Sigmoid colon (tissue), 4 donors: ENCODE data around the gene XPR1.

Experiments
- POLR2A ChIP-seq, 2 donors: fragments of 450-650 bp; IDR thresholded peaks; one replicate each; pipeline ENCODE4 v1.6.1; 2016; ENCODE audit warnings: antibody characterized with exemption in 2 of 2, mild to moderate bottlenecking in 2 of 2, moderate library complexity in 2 of 2
- POLR2AphosphoS5 ChIP-seq, 4 donors: sonication (generic); formaldehyde crosslinking; IDR thresholded peaks; one replicate each; pipeline ENCODE4 v1.6.1; 2017; ENCODE audit warnings: antibody characterized with exemption in 4 of 4
- TF ChIP-seq, protein P1 (sequence below), 4 experiments: fragments of 450-650 bp in 3 of 4; fragments of 200-600 bp in 1 of 4; IDR thresholded peaks; one replicate each; pipeline ENCODE4 v1.5.1; 2016 to 2019; ENCODE audit warnings: antibody characterized with exemption in 4 of 4, mild to moderate bottlenecking in 3 of 4, moderate library complexity in 2 of 4

DNA sequence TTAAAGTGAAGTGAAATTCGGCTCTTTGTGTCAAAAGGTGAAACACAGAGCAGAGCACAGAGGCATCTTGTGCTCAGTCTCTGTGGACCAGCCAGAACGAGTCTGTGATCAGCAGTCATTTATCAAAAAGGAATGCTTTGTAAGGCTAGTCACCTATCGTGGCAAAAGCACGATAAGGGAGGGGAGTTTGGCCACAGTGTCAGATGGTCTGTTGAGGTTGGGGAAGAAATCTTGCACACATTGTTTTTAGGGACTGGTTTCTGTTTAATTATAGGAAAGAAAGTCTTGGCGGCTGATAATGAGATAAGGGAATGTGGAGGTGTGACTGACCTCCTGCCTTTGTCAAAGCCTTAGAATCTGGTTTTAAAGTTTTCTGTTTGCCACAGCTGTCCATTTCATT, 222.6 kb downstream of the XPR1 start:
- TF ChIP-seq POLR2AphosphoS5 (IDR thresholded peaks at IDR 0.05) (no peak), POLR2A (IDR thresholded peaks at IDR 0.05) (no peak)
- TF ChIP-seq, protein P1, sequence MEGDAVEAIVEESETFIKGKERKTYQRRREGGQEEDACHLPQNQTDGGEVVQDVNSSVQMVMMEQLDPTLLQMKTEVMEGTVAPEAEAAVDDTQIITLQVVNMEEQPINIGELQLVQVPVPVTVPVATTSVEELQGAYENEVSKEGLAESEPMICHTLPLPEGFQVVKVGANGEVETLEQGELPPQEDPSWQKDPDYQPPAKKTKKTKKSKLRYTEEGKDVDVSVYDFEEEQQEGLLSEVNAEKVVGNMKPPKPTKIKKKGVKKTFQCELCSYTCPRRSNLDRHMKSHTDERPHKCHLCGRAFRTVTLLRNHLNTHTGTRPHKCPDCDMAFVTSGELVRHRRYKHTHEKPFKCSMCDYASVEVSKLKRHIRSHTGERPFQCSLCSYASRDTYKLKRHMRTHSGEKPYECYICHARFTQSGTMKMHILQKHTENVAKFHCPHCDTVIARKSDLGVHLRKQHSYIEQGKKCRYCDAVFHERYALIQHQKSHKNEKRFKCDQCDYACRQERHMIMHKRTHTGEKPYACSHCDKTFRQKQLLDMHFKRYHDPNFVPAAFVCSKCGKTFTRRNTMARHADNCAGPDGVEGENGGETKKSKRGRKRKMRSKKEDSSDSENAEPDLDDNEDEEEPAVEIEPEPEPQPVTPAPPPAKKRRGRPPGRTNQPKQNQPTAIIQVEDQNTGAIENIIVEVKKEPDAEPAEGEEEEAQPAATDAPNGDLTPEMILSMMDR (IDR thresholded peaks at IDR 0.05): no peak
